LoVo (cell line): ENCODE results near the gene CAMK4.
"Not testable (repeated sequence)": the region's sequence is repeated elsewhere in the genome, so short reads cannot be mapped to it uniquely, and the experiment has no call there.

Source experiments
- DNase-seq: peaks from one replicate; pipeline ENCODE4 v3.0.0-alpha.2; 2016; ENCODE audit warnings: low spot score

CAMK4 gene

GRCh38 chr5:111310711-111311620 lies 86.8 kb downstream of the CAMK4 start:
- DNase-seq: no peak

GRCh38 chr5:111311666-111312065 lies 87.5 kb downstream of the CAMK4 start:
- no peak for DNase-seq

GRCh38 chr5:111313017-111313724 lies 89.0 kb downstream of the CAMK4 start:
- DNase-seq: no peak

GRCh38 chr5:111320953-111321352 lies 96.8 kb downstream of the CAMK4 start:
- no peak for DNase-seq

- no peak for DNase-seq
These were observed 97.2 kb downstream of the CAMK4 start for GRCh38 chr5:111321376-111321775.

GRCh38 chr5:111326551-111326950 lies 102.4 kb downstream of the CAMK4 start:
- DNase-seq: no peak

GRCh38 chr5:111337133-111337532 lies 112.9 kb downstream of the CAMK4 start:
- no peak for DNase-seq

GRCh38 chr5:111337688-111338087 lies 113.5 kb downstream of the CAMK4 start:
- DNase-seq: no peak

- no peak for DNase-seq
These were observed 121.5 kb downstream of the CAMK4 start for GRCh38 chr5:111345731-111346130.

- no peak for DNase-seq
These were observed 122.8 kb downstream of the CAMK4 start for GRCh38 chr5:111347021-111347420.

GRCh38 chr5:111348661-111349329 lies 124.6 kb downstream of the CAMK4 start:
- DNase-seq: no peak

- DNase-seq: no peak
These were observed 125.2 kb downstream of the CAMK4 start for GRCh38 chr5:111349429-111349828.

GRCh38 chr5:111353035-111353434 lies 128.9 kb downstream of the CAMK4 start:
- DNase-seq: no peak

- not testable (repeated sequence) for DNase-seq
These were observed 134.5 kb downstream of the CAMK4 start for GRCh38 chr5:111358726-111359125.

GRCh38 chr5:111360173-111360572 lies 136.0 kb downstream of the CAMK4 start:
- no peak for DNase-seq

GRCh38 chr5:111364992-111365391 lies 140.8 kb downstream of the CAMK4 start:
- no peak for DNase-seq

GRCh38 chr5:111366388-111366787 lies 142.2 kb downstream of the CAMK4 start:
- DNase-seq: no peak

GRCh38 chr5:111367115-111367514 lies 142.9 kb downstream of the CAMK4 start:
- DNase-seq: peak; percentile 78

- DNase-seq: no peak
These were observed 148.6 kb downstream of the CAMK4 start for GRCh38 chr5:111372799-111373198.

GRCh38 chr5:111374380-111374779 lies 150.2 kb downstream of the CAMK4 start:
- DNase-seq: no peak

- DNase-seq: no peak
These were observed 151.5 kb downstream of the CAMK4 start for GRCh38 chr5:111375645-111376044.

GRCh38 chr5:111377306-111377705 lies 153.1 kb downstream of the CAMK4 start:
- no peak for DNase-seq

GRCh38 chr5:111379391-111379816 lies 155.2 kb downstream of the CAMK4 start:
- no peak for DNase-seq
